Daoy (cell line): ENCODE data around the gene OVOL1. TPM values are rescaled to one million over a fixed set of nuclear protein-coding genes. Genes with fewer than 3 reads are reported as not detected.

Experiments used
- DNase-seq: peaks from one replicate; pipeline ENCODE4 v3.0.0-alpha.2; 2015; ENCODE audit warnings: low read depth
- total RNA-seq: library from RNA; depleted of rRNA; stranded (reverse); fragments of >200 nt; shearing (Covaris generic); gene quantifications from 2 replicates; pipeline ENCODE4 v1.2.3, GENCODE V29; 2014

OVOL1 gene
- total RNA-seq, 1 experiment from 2014 or later, result not detected

DNA sequence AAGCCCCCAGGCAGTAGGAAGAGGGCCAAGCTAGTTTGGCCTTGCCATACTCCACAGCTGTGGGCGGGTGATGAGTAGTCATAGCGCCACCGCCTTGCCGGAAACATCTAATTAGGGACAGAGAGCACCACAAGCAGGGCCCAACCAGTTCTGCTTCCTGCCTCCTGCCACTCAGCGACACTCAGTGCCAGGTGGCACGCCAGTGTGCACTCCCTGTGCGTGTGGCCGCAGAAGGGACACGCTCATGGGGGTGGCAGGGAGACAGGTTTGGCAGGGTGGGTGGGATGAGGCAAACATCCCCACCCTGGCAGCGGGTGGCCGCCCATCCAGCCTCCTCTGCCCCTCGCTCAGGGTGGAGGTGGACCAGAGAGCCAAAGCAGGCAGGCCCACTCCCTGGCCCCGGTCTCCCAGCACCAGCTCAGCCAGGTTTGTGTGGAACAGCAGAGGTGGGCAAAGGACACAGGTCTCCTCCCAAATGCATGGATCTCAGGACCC lies 4.9 kb downstream of the OVOL1 start:
- peak; percentile 83 for DNase-seq

DNA sequence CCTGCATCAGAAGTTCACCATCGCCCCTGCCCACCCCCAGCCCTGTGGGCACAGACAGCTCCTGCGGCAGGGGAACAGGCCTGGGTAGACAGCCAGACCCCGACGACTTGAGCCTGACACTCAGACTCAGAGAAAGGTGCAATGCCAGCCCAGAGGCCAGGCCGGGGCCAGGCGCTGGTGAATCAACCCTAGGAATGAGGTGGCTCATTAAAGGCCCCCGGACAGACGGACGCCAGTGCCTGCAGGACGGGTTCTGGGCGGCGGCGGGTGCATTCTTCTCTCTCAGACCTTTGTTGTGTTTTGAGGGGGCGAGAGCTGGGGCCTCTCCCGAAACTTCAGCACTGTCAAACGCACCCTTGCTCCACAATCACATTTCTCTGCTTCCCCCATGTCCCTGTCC lies 5.6 kb downstream of the OVOL1 start:
- no peak for DNase-seq

DNA sequence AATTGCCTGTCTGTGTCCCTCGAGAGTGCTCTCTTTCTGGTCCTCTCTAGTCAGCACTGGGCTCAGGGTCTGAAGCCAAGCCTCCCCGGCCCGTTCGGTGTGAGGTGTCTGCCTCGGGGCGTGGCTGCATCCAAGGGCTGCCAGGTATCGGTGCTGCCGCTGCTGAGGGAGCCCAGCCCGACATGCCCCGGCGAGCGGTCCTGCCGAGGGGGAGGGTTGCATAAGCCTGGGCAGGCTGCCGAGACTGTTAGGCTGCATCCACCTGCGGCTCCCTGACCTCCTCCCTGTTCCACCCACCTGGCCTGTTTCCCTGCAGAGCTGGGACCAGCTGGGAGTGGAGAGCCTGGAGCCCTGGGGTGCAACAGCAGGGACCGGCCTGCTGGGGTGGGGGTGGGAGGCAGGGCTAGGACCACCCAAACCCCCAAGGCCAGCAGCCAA lies 6.3 kb downstream of the OVOL1 start:
- no peak for DNase-seq

DNA sequence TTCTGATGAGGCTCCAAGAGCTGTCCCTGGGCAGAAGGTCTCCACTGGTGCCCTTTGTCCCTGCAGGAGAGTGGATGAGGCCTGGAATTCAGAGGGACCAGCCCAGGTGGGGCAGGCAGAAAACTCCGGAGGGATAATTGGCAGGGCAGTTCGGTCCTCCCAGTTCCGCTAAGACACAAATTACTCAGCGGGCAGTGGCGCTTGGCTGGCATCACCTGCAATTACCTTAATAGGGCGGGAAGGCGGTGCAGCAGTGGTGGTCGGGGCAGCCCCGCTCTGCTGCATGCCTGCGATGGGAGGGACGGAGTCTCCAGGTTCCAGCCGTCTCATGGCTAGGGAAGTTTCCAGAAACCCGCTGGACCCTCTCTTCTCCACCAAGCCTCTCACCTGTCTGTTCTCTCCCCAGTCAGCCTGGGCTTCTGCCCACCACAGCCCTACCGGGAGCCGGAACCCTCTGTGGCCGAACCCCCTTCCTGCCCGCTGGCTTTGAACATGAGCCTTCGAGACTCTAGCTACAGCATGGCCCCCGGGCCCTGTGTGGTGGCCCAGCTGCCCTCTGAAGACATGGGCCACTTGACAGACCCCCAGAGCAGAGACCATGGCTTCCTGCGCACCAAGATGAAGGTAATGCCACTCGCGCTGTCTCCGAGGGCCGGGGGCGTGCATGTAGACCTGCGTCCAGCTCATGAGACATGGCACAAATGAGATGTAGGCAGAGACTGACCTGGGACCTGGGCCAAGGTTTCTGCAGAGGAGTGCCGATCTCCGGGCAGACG lies 7.0 kb downstream of the OVOL1 start:
- no peak for DNase-seq

DNA sequence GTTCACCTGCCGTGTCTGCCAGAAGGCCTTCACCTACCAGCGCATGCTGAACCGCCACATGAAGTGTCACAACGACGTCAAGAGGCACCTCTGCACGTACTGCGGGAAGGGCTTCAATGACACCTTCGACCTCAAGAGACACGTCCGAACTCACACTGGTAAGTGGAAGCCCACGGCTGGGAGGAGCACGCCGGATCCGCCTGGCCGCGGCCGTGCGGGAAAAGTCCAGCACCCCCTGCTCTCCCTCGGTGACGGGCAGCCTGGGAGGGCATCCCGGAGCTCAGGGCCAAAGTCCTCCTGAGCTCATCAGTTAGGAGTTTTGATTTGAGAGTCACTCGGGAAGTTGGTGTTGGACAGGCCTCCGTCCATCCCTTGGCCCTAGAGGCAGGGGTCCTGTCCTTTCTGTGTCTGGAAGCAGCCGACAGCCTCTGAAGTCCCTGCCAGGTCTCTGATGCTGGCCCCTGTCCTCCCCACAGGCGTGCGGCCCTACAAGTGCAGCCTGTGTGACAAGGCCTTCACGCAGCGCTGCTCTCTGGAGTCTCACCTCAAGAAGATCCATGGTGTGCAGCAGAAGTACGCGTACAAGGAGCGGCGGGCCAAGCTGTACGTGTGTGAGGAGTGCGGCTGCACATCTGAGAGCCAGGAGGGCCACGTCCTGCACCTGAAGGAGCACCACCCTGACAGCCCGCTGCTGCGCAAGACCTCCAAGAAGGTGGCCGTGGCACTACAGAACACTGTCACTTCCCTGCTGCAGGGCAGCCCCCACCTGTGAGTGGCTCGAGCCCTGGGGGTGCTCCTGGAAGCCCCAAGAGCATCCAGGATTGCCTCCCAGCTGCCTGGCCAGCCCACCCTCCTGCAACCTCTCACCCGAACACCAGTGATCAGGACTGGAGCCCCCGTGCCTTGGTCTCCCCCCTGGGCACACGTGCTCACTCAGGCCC lies 8.0 kb downstream of the OVOL1 start:
- DNase-seq, result no peak

DNA sequence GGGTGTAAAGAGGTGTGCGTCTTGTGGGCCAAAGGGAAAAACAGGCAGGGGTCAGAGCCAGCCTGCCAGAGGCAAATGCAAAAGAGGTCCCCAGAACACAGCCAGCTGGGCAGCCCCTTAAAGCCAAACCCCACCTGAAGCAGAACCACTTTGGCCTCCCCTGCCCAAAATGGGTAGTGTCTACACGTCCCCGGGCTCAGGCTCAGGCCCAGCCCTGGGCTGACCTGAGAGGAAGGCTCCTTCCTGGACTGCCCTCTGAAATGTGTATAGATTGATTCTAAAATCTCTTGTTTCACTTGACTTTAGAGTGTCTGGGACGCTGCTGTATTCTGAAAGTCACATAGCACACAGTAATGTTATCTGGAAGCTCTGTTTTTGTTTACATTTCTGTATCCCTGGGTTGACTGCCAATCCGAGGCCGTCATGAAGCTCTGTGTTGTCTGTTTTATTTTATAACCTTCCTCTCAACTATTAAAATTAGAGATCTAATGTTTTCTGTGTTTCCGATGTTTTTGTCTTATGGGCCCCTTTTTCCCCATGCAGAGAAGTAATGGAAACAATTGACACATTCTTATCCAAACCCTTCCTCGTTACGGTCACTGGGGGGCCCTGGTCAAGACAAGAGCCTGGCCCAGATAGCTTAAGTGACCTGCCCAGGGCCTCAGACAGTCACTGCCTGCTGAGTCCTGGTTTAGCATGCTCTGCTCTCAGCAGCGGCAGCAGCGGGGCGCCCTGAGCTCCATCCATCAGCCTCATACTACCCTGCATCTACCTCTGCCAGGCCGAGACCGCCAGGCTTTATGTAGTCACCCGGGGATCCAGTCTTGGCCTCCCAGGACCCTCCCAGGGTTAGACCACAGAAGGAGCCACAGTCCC lies 10.1 kb downstream of the OVOL1 start:
- no peak for DNase-seq

DNA sequence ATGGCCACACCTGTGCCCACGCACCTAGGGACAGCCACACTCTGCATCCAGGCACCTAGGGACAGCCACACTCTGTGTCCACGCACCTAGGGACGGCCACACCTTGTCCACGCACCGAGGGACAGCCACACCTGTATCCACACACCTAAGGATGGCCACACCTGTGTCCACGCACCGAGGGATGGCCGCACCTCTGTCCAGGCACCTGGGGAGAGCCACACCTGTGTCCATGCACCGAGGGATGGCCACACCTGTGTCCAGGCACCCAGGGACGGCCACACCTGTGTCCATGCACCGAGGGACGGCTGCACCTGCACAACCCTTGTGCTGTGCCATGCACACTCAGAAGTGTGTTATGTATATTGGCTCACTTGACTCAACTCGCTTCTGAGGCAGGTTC lies 10.8 kb downstream of the OVOL1 start:
- DNase-seq, result no peak

DNA sequence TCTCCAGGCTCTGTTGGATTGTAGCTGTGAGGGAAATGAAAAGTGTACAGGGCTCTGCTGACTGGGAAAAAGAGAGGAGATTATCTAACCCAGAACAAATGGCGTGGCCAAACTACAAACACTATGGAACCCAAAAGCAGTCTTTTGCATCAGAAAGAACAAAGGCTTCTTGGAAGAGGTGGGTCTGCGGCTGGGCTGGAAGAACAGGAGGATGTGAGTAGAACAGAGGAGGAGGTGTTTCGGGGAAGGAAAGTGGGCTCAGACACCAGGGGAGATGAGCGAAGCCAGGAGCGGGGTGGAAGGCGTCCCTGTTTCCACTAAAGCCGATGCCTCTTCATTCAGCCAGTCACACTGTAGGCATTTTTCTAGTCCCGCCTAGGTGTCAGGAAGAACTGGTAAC lies 12.0 kb downstream of the OVOL1 start:
- DNase-seq, result no peak

DNA sequence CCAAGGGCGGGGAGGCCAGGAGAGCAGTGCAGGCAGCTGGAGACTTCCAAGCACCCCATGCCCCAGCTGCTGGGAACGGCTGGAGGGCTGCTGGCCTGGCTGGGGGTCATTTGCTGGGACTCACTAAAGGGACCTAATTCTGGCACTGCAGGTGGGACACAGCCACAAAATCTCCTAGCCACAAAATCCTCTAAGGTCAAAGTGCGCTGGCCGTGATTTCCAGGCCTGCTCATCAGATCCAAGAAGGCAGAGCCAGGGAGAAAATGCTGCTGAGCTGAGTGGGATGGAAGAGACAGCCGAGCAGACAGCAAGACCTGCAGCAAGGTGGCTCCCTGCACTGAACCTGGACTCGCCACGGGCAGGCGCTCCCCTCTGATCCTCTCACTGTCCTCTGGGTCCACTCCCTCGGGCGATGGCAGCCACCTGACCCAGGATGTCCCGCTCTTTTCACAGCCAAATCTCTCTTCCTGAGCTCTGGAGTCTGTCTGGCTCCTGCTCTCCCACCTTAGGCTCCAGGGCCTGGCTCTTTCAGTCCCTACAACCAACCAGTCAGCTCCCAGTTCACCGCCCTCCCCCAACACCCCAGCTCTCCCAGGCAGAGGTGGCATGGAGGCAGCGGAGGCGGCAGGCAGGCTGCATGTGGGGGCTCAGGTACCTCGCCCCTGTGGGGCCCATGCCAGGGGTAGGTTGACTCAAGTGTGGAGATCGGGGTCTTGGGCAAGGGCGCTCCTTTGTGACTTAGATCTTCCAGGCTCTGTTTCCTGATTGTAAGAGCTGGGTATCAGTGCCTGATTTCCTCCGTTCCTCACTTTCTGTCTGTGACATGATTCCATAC lies 14.5 kb downstream of the OVOL1 start:
- no peak for DNase-seq

DNA sequence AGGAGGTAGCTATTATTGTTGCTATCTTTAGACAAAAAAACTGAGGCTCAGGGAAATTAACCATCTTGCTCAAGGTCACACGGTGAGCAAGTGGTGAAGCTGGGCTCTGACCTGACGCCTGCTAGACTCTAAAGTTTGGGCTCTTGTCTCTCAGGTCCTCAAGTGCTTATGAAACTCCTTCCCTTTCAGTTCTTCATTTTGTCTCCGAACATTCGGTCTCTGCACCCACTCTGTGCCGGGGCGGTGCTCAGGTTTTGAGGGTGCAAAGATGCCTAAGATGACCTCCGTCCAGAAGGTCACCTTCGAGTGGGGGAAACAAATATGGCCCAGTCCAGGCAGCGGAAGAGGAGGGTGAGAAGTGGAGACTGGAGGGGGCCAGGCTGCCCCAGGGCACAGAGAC lies 16.0 kb downstream of the OVOL1 start:
- no peak for DNase-seq

DNA sequence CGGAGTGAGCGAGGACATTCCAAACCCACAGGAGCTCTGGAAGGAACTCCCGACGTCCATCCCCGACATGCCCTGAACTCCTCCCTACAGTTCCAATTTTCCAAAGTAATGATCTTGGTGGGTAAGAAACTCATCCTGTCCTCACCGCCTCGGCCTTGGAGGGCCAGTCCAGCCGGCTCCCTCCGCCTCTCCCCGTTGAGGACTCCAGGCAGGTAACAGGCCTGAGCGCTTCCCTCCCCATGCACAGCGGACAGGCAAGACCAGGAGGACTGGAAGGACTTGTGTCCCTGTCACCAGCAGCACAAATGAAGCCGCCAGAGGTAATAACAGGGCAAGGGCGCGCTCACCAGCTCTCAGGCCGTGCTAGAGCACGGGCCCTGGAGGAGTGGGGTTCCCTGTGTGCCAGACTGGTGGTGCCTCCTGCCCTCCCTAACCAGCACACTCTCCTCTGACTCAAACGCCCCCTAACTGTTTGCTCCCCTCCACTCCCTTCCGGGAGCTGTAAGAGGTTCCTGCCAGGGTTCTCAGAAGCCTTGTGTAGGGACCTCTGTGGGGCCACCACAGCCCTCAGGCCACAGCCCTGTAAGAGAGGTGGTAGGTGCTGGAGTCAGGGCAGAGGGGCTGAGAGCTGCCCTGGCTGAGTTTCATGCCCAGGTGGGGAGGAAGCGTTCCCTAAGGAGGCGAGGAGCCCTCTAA lies 17.1 kb downstream of the OVOL1 start:
- DNase-seq, result no peak

DNA sequence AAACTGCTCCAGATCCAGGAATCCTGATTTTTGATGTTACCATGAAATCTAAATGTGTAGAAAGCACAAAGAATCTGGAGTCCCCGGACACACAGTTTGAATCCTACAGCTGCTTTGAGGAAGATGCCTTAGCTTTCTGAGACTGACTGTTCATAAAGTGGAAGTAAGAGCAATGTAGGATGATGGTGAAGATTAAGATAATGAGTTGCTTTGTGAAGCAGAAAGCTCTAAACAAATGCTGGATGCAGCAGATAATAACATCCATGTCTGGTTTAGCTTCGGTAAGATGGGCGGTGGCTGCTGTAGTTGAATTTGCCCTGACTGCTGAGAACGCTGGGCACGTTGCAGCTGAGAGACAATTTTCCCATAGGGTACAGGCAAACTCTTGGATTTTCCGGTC lies 20.1 kb downstream of the OVOL1 start:
- DNase-seq, result no peak

DNA sequence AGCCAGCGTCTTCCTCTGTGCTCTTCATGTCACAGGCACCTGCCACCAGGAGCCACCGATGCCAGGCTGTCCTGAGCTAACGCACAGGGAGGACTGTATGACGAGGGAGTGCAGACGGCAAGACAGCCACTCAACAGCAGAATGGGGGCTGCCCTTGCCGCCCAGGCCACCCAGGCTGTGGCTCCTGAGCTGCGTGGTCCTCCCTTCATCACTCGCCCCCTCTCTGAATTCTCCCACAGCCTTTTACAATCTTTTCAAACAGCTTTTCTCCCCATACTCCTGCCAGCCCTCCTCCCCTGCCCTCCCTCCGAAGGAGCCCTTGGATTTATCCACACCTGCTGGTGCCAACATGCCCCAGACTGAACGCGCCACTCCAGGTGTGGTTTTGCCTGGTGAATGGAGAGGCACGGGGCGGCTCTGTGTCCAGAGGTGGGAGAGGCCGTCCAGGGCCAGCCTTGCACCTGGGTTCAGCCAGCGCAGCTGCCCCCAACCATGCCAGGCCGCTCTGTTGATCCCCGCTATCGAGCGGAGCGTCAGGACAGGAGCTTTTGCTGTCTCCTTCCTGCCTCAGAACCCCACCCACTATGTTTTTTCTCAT lies 22.0 kb downstream of the OVOL1 start:
- DNase-seq, result no peak

DNA sequence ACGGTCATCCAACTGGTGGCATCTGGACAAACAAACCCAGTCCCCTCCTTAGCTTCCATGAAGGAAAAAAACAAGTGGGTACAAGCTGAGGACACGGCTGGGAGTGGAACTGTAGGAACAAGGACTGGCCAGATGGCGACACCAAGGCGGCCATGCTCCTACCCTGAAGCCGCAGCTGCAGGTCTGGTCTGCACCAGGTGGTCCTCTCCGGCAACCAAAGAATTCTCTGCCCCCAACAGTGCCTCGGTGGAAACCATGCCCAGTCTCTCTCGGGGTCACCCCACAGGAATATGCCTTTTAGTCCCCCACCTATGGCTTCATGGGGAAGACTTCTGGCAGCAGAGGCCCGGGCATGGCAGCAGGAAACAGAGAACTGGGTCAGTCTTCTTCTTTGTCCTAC lies 22.6 kb downstream of the OVOL1 start:
- DNase-seq, result no peak

DNA sequence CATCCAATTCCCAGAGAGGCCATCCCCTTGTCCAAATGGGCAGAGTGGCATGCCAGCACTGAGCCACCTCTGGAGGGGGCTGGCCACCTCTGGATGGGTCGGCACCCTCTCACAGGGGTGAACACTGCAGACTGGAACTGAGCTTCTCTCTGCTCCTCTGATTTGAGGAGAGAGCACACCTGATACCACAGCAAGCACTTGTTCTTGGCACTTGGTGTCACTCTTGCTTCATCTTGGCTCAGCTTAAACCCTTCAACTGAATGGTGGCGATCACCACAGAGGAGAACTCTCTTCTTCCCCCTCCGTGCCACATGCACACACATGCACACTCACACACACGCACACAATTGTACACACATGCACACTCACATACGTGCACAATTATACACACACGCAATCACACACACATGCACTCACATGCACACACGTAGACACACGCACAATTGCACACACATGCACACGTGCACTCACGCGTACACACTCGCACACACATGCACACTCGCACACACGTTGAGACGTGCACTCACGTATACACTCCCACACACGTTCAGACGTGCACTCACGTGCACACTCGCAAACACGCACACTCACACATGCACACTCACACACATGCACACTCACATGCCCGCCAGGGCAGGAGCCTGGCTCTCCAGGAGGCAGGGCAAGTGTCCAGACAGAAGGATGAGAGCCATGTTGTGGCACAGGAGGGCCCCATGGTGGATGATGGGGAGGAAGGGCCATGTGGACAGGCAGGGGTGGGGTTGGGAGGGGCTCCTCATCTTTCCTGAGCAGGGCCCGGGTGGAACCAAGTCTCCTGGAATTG lies 23.4 kb downstream of the OVOL1 start:
- DNase-seq, result no peak

DNA sequence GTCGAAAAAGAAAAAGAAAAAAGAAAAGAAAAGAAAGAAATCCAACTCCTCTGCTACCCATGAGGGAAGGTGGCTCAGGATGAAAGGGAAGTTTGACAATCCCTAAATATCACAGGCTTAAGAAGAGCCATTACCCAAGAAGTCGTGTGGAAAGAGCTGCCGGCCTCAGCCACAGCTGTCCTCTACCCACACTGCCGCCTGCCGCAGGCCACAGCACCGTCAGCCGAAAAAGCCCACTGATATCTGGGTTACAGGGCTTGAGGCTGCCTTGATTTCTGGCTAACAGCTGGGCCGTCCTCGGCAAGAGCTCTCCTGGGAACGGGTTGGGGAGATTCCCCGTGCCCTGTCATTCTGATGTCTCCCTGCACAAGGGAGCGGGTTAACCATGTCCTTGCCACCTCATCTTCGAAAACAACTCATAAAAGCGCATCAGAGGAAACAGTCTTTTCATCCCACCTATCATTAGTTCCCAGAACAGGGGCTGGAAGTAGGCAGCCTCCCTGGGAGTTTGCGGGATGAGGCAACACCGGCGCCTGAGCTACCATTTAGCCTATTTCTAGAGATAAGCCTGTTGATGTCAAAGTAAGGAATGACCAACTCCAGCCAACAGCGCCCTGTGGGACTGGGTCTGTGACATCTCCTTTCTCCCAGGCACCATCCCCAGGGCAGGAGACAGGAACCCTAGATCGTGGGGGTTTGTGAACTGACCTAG lies 25.1 kb downstream of the OVOL1 start:
- no peak for DNase-seq

DNA sequence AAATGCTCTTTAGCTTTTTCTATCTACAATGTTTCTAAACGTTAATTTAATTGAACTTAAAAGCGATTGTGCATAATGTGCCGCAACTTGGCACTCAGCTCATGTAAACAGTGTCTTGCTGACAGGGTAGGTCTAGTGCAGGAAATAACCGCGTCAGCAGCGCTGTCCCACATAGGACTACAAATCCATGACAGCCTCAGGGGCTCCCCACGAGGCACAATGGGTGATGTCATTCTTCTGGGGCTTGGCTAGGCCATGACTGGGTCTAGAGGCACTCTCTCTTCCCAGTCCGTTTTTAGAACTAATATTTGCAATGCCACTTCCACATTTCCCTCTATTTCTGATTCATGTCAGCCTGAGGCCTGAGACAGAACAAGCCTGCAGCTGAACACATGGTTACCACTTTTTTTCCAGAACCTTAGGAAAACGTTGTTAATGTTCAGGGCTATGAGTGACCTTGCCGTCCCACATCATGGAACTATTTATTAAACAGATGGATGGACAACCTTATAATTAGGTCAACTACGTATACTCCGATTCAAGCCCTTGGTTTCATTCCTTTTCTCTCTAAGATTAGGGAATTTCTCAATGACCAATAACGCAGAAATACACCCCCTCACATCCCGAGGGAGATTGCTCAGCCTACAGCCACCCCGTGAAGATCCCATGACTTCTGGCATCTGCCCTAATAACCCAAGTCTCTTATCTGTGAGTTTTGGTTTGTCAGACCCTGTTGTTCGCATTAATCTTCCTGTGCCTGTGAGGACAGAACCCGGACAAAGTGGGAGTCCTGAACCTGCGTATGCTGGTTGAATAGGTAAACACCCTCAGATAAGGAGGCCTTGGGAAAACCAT lies 27.5 kb downstream of the OVOL1 start:
- peak; percentile 52 for DNase-seq
